ENCODE data around the gene EYA3. TPM values are rescaled to one million over a fixed set of nuclear protein-coding genes. Genes with fewer than 3 reads are reported as not detected.
A peak's percentile ranks its signal among the peaks of the same experiment; 100 is the strongest.

Gene EYA3
- total RNA-seq, 2 donors from 2014 or later = 16.7 to 19.4 TPM

DNA sequence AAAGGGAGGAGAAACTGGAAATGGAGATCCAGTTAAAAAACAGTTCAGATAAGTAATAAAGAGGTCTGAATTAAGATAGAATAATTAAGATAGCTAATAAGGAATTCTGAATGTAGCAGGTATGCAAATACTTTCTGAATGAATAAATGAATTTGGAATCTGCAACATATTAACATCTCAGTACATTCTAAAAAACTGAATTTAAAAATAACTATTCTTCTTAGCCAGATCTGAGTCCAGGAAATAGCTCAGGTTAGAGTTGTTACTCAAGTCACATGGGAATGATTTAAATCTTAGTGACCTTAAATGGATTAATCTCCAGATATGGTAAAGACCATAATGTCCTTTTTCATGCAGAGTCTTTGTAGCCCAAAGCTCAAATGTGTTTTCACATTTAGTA is 51.2 kb downstream of the EYA3 start:
- Histone ChIP-seq H3K9me3 (no peaks in the 10 kb centered on the region), H3K36me3 (no peaks in the 10 kb centered on the region), H3K4me1 (replicated peaks) (no peaks in the 10 kb centered on the region), H3K27ac (no peak overlapping the region), H3K27me3 (replicated peaks; ENCODE audit: insufficient read depth) (no peaks in the 10 kb centered on the region), H3K4me3 (no peak overlapping the region)
- no peak for DNase-seq (ENCODE audit: low spot score)
- intact Hi-C loops (cut with DNase I) = no loop called here
- TF ChIP-seq POLR2AphosphoS5 (IDR thresholded peaks at IDR 0.05) (no peak), POLR2A (IDR thresholded peaks at IDR 0.05) (no peak)
- TF ChIP-seq, protein P1, sequence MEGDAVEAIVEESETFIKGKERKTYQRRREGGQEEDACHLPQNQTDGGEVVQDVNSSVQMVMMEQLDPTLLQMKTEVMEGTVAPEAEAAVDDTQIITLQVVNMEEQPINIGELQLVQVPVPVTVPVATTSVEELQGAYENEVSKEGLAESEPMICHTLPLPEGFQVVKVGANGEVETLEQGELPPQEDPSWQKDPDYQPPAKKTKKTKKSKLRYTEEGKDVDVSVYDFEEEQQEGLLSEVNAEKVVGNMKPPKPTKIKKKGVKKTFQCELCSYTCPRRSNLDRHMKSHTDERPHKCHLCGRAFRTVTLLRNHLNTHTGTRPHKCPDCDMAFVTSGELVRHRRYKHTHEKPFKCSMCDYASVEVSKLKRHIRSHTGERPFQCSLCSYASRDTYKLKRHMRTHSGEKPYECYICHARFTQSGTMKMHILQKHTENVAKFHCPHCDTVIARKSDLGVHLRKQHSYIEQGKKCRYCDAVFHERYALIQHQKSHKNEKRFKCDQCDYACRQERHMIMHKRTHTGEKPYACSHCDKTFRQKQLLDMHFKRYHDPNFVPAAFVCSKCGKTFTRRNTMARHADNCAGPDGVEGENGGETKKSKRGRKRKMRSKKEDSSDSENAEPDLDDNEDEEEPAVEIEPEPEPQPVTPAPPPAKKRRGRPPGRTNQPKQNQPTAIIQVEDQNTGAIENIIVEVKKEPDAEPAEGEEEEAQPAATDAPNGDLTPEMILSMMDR (IDR thresholded peaks at IDR 0.05) = no peak

DNA sequence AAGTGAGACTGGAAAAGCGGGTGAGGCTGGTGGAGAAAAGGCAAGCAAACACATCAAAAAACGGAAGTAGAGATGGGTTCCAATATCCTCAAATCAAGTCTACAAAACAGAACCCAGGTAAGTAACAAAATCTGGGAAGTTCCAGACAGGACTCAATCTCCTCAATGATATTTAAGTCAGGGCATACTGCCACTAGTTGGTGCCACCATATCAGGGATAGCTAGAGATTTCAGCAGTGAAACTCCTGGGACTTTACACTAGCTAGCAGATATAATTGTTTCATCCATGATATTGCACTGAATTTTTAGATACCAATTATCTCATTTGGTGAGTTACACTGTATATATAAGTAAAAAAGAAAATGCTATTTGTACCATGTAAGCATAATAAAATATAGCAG is 52.0 kb downstream of the EYA3 start:
- Histone ChIP-seq H3K4me3 (no peak overlapping the region), H3K36me3 (no peaks in the 10 kb centered on the region), H3K4me1 (replicated peaks) (no peaks in the 10 kb centered on the region), H3K27ac (no peak overlapping the region), H3K27me3 (replicated peaks; ENCODE audit: insufficient read depth) (no peaks in the 10 kb centered on the region), H3K9me3 (no peaks in the 10 kb centered on the region)
- 76% methylated on average over 2 of the region's 2 CpGs for WGBS
- intact Hi-C loops (cut with DNase I) = no loop called here
- TF ChIP-seq POLR2AphosphoS5 (IDR thresholded peaks at IDR 0.05) (no peak), POLR2A (IDR thresholded peaks at IDR 0.05) (no peak)
- TF ChIP-seq, protein P1 (IDR thresholded peaks at IDR 0.05) = peak in 1 of 4 experiments; percentile 24
- DNase-seq (ENCODE audit: low spot score) = no peak

DNA sequence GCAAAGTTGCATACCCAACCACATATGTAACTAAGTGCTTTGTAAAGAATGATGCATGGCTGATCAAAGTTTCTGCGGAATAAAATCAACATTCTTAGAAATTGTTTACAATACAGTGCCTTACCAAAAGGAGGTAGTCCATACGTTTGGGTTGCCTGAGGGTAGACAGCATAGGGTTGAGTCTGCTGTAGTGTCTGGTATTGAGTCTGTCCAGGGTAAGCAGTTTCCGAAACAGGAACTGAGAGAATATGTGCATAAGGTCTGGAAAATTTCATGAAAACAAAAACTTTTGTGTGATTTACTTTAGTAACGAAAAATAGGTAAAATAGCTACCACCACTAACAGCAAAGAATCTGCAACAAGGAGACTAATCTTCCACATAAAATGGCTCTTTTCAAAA is 53.0 kb downstream of the EYA3 start:
- intact Hi-C loops (cut with DNase I) = no loop called here
- H3K27me3 ChIP-seq (replicated peaks; ENCODE audit: insufficient read depth) = no peaks in the 10 kb centered on the region
- H3K9me3 ChIP-seq = no peaks in the 10 kb centered on the region
- H3K27ac ChIP-seq = no peak overlapping the region
- no peak overlapping the region for H3K4me3 ChIP-seq
- H3K4me1 ChIP-seq (replicated peaks) = no peaks in the 10 kb centered on the region
- WGBS = 89% methylated on average over 4 of the region's 4 CpGs
- H3K36me3 ChIP-seq = no peaks in the 10 kb centered on the region
- DNase-seq (ENCODE audit: low spot score) = no peak
- TF ChIP-seq, protein P1 (IDR thresholded peaks at IDR 0.05) = no peak
- TF ChIP-seq POLR2AphosphoS5 (IDR thresholded peaks at IDR 0.05) (no peak), POLR2A (IDR thresholded peaks at IDR 0.05) (no peak)

DNA sequence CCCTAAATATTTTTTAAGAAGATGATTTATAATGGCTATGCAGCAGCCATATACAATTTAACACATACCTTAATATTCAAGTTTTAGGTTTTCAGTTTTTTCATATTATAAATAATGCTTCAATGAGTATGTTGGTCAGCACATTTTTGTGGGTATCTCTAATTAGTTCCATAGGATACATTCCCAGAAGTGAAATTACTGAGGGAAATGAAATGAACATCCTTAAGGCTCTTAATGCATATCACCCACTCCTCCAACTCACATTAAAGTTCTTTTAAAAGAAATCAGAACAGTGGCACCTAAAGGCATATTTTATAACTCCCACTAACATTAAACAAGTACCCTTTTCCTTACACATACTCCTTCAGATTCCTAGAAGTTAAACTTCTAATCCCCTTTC is 56.1 kb downstream of the EYA3 start:
- DNase-seq (ENCODE audit: low spot score) = no peak
- TF ChIP-seq, protein P1 (IDR thresholded peaks at IDR 0.05) = no peak
- Histone ChIP-seq H3K27ac (no peak overlapping the region), H3K9me3 (no peaks in the 10 kb centered on the region), H3K36me3 (no peaks in the 10 kb centered on the region), H3K4me1 (replicated peaks) (no peaks in the 10 kb centered on the region), H3K27me3 (replicated peaks; ENCODE audit: insufficient read depth) (no peaks in the 10 kb centered on the region), H3K4me3 (no peak overlapping the region)
- intact Hi-C loops (cut with DNase I) = no loop called here

DNA sequence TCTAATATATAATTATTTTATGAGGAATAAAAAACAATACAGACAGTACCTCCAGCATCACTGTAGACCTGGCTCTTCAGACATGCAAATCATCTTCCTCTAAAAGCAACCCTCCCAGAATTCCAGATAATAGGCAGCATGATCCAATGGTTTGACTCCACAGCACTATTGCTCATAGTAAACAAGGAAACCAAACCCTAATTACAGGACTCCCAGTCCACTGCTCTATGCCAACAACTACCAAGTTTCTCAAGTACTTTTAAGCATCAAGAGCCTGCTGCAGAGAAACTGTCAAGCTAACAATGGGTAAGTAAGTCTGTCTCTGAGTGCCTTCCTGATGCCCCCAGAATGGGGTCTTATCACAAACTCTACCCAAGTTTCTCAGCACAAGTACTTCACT is 57.2 kb downstream of the EYA3 start:
- DNase-seq (ENCODE audit: low spot score) = no peak
- Histone ChIP-seq H3K4me1 (replicated peaks) (no peaks in the 10 kb centered on the region), H3K27me3 (replicated peaks; ENCODE audit: insufficient read depth) (no peaks in the 10 kb centered on the region), H3K27ac (no peak overlapping the region), H3K4me3 (no peak overlapping the region), H3K36me3 (no peaks in the 10 kb centered on the region), H3K9me3 (no peaks in the 10 kb centered on the region)
- TF ChIP-seq, protein P1 (IDR thresholded peaks at IDR 0.05) = no peak
- TF ChIP-seq POLR2A (IDR thresholded peaks at IDR 0.05) (no peak), POLR2AphosphoS5 (IDR thresholded peaks at IDR 0.05) (no peak)
- intact Hi-C loops (cut with DNase I) = no loop called here
